Measurements from ENCODE around the gene SLC12A6.

- TF ChIP-seq EZH2 (IDR thresholded peaks at IDR 0.05) (no peak), CEBPB (IDR thresholded peaks at IDR 0.05; ENCODE audit: low read depth) (no peak), MAX (IDR thresholded peaks at IDR 0.05) (no peak), POLR2A (IDR thresholded peaks at IDR 0.05; ENCODE audit: borderline replicate concordance, extremely low read depth, insufficient read depth, insufficient read length) (no peak), POLR2AphosphoS5 (IDR thresholded peaks at IDR 0.05; ENCODE audit: low read depth, low read length) (no peak), CTCF (IDR thresholded peaks at IDR 0.05 in 2 of 3, conservative IDR thresholded peaks at IDR 0.05 in 1 of 3; ENCODE audit: borderline replicate concordance in 1 of 3, insufficient read depth in 1 of 3, low read depth in 2 of 3, low read length in 2 of 3) (no peak), JUND (IDR thresholded peaks at IDR 0.05) (no peak), SIN3A (IDR thresholded peaks at IDR 0.05; ENCODE audit: low read depth) (no peak), ZNF274 (IDR thresholded peaks at IDR 0.05; ENCODE audit: low read depth, low read length) (no peak)
These were observed 28.3 kb upstream of the SLC12A6 start for GRCh38 chr15:34365836-34366235.
